ENCODE measurements around the gene ACSL1. TPM values are rescaled to one million over a fixed set of nuclear protein-coding genes. Genes with fewer than 3 reads are reported as not detected.

ACSL1 gene
- total RNA-seq, 2 donors from 2014 or later = 110 to 111 TPM

- Mint-ChIP-seq H3K9me3 (no peaks in the 10 kb centered on the region), H3K27me3 (no peaks in the 10 kb centered on the region), H3K27ac (no peak overlapping the region), H3K4me1 (ENCODE audit: low read depth in 2 of 2) (peaks cover 5 to 12% of the 10 kb centered on the region in 2 donors), H3K4me3 (no peak overlapping the region), H3K36me3 (peaks cover 29% of the 10 kb centered on the region)
- ATAC-seq = no peak
- DNase-seq (ENCODE audit: low spot score) = no peak
Measured at GRCh38 chr4:184713887-184714286, 111.9 kb downstream of the ACSL1 start.

- no peak overlapping the region for H3K4me3 Mint-ChIP-seq
- H3K27me3 Mint-ChIP-seq = no peaks in the 10 kb centered on the region
- H3K9me3 Mint-ChIP-seq = no peaks in the 10 kb centered on the region
- H3K36me3 Mint-ChIP-seq = peaks cover 28% of the 10 kb centered on the region
- DNase-seq (ENCODE audit: low spot score) = no peak
- no peak overlapping the region for H3K27ac Mint-ChIP-seq
- no peak for ATAC-seq
- peaks cover 0 to 10% of the 10 kb centered on the region in 2 donors for H3K4me1 Mint-ChIP-seq (ENCODE audit: low read depth in 2 of 2)
Measured at GRCh38 chr4:184712322-184712721, 113.4 kb downstream of the ACSL1 start.

GRCh38 chr4:184706453-184706852 is 119.3 kb downstream of the ACSL1 start:
- H3K27me3 Mint-ChIP-seq = no peaks in the 10 kb centered on the region
- DNase-seq (ENCODE audit: low spot score) (no peak), ATAC-seq (no peak)
- peak overlapping the region; percentile 56 to 80 for H3K27ac Mint-ChIP-seq
- H3K9me3 Mint-ChIP-seq = no peaks in the 10 kb centered on the region
- H3K4me1 Mint-ChIP-seq (ENCODE audit: low read depth in 2 of 2) = peaks cover 12 to 31% of the 10 kb centered on the region in 2 donors
- peaks cover 21% of the 10 kb centered on the region for H3K36me3 Mint-ChIP-seq
- H3K4me3 Mint-ChIP-seq = peak overlapping the region; percentile 47

GRCh38 chr4:184705692-184706091 is 120.1 kb downstream of the ACSL1 start:
- peak overlapping the region; percentile 5 for H3K4me3 Mint-ChIP-seq
- H3K36me3 Mint-ChIP-seq = peaks cover 21% of the 10 kb centered on the region
- peaks cover 12 to 31% of the 10 kb centered on the region in 2 donors for H3K4me1 Mint-ChIP-seq (ENCODE audit: low read depth in 2 of 2)
- DNase-seq (ENCODE audit: low spot score) (no peak), ATAC-seq (peak; percentile 36 to 63)
- H3K27ac Mint-ChIP-seq = no peak overlapping the region
- no peaks in the 10 kb centered on the region for H3K9me3 Mint-ChIP-seq
- no peaks in the 10 kb centered on the region for H3K27me3 Mint-ChIP-seq

Other genes starting within 250 kb of the ACSL1 start
- gene CASP3, start 176.5 kb downstream of the ACSL1 start, total RNA-seq = 10 to 100 TPM; 65.8 to 96.5 TPM
- gene PRIMPOL, start 176.2 kb downstream of the ACSL1 start, total RNA-seq = 10 to 100 TPM; 19.1 to 19.3 TPM
- 10 to 100 TPM; 44.8 to 60.2 TPM for gene CENPU, start 91.9 kb downstream of the ACSL1 start, total RNA-seq
- not detected for gene HELT, start 192.5 kb upstream of the ACSL1 start, total RNA-seq